K562 (cell line): Measurements from ENCODE around the gene ZFP30. TPM values are rescaled to one million over a fixed set of nuclear protein-coding genes. Genes with fewer than 3 reads are reported as not detected.
A peak's percentile ranks its signal among the peaks of the same experiment; 100 is the strongest.

Experiments
- BRD4 ChIP-seq: fragments of 200-600 bp; sonication (generic); IDR thresholded peaks from 2 replicates; pipeline ENCODE4 v1.6.1; 2017; ENCODE audit warnings: inconsistent platforms
- CEBPG ChIP-seq, 3 experiments: fragments of 200-800 bp in 1 of 3; sonication (Bioruptor generic) in 1 of 3; sonication (generic) in 1 of 3; formaldehyde crosslinking in 1 of 3; IDR thresholded peaks in 2 of 3; conservative IDR thresholded peaks in 1 of 3; 2 replicates each; pipeline versions ENCODE4 v1.6.1 to v1.8.0; 2016 to 2022; ENCODE audit warnings: missing compliant biosample characterization in 2 of 3, missing genetic modification characterization in 2 of 3, mild to moderate bottlenecking in 1 of 3, missing genetic modification reagents in 1 of 3
- E2F6 ChIP-seq, 2 experiments: IDR thresholded peaks; 2 replicates each; pipeline ENCODE4 v1.6.1; 2011; ENCODE audit warnings: borderline replicate concordance in 1 of 2, control low read depth in 1 of 2, low read depth in 1 of 2, low read length in 1 of 2, mild to moderate bottlenecking in 1 of 2, mixed read lengths in 1 of 2, moderate library complexity in 1 of 2; ENCODE audit not compliant: insufficient read depth in 1 of 2, insufficient read length in 1 of 2, poor library complexity in 1 of 2, severe bottlenecking in 1 of 2; ENCODE audit errors: extremely low read depth in 1 of 2
- REST ChIP-seq, 2 experiments: fragments of 450-650 bp; formaldehyde crosslinking in 1 of 2; IDR thresholded peaks; 2 replicates each; pipeline versions ENCODE4 v1.4.0 to v1.6.1; 2014 to 2020; ENCODE audit warnings: mild to moderate bottlenecking in 2 of 2, borderline replicate concordance in 1 of 2, low read depth in 1 of 2
- UBTF ChIP-seq, 2 experiments: IDR thresholded peaks; 2 replicates each; pipeline ENCODE4 v1.6.1; 2012; ENCODE audit warnings: improper control_type of control experiment in 2 of 2, low read depth in 2 of 2, low read length in 2 of 2, borderline replicate concordance in 1 of 2
- ZKSCAN3 ChIP-seq: fragments of 250-450 bp; sonication (Bioruptor Pico); IDR thresholded peaks from 2 replicates; pipeline ENCODE4 v1.4.0; 2020
- polyA plus RNA-seq, 8 experiments: library from polyadenylated mRNA; depleted of rRNA in 4 of 8; stranded (reverse) in 5 of 8; unstranded in 3 of 8; fragments of >200 nt; fragmentation: Nextera tagmentation in 2 of 8; fragmentation: Illumina TruSeq in 1 of 8; extraction: Ambion mirVana in 2 of 8; extraction: Trizol in 1 of 8; gene quantifications; 2 replicates each; pipeline versions ENCODE4 v1.2.1 to v1.2.3, GENCODE V29; 2011 to 2014; ENCODE audit warnings: inconsistent platforms in 1 of 8, missing spikeins in 1 of 8
- total RNA-seq, 7 experiments: library from RNA; depleted of rRNA in 6 of 7; stranded (reverse); fragments of >200 nt in 6 of 7; fragmentation: Illumina TruSeq in 2 of 7; extraction: Trizol in 2 of 7; gene quantifications; 2 replicates each; pipeline versions ENCODE4 v1.2.1 to v1.2.3, GENCODE V29; 2011 to 2021; ENCODE audit warnings: low replicate concordance in 1 of 7

The ZFP30 gene
- total and polyA plus RNA-seq, 9 of the 15 experiments (the other 6 are each of a cell fraction or from before 2014, with no cell fraction given): 1.1 to 11.3 (median 4.9) TPM

GRCh38 chr19:37654629-37655300 is 500 bp downstream of the ZFP30 start (continued):
- peak in 1 of 2 experiments; percentile 21 for TF ChIP-seq E2F6 (IDR thresholded peaks at IDR 0.05; ENCODE audit: borderline replicate concordance in 1 of 2, extremely low read depth in 1 of 2, insufficient read depth in 1 of 2, insufficient read length in 1 of 2, low read depth in 1 of 2, low read length in 1 of 2, poor library complexity in 1 of 2, severe bottlenecking in 1 of 2)
- TF ChIP-seq ZKSCAN3 (CRISPR knock-in tag): no peak
- peak; percentile 35; the same call in 1 of the 2 replicates for TF ChIP-seq BRD4
- TF ChIP-seq REST (IDR thresholded peaks at IDR 0.05; ENCODE audit: borderline replicate concordance): no peak; the same call in 1 of the 2 replicates
- peak; percentile 51; the same call in 1 of the 2 replicates for TF ChIP-seq REST (CRISPR knock-in tag; IDR thresholded peaks at IDR 0.05; ENCODE audit: low read depth)
- peak; percentile 21 to 88; a peak in 2 of 4 replicates for TF ChIP-seq UBTF (IDR thresholded peaks at IDR 0.05; ENCODE audit: borderline replicate concordance in 1 of 2, low read depth in 2 of 2, low read length in 2 of 2)
- no peak for TF ChIP-seq CEBPG (CRISPR knock-in tag; IDR thresholded peaks at IDR 0.05)
- no peak for TF ChIP-seq CEBPG (tag; conservative IDR thresholded peaks at IDR 0.05 in 1 of 2, IDR thresholded peaks at IDR 0.05 in 1 of 2)
- TF ChIP-seq, all 486 proteins: peak for 17
